Subcutaneous abdominal adipose tissue (tissue), 5 donors: ENCODE measurements around the gene ZNF630.
"Not testable (repeated sequence)": the region's sequence is repeated elsewhere in the genome, so short reads cannot be mapped to it uniquely, and the experiment has no call there.

Experiments
- H3K27ac ChIP-seq: one replicate; pipeline ENCODE4 v1.7.0; 2013; ENCODE audit warnings: low read depth, mild to moderate bottlenecking, inconsistent platforms, low read length, moderate library complexity
- H3K27me3 ChIP-seq, 5 donors: one replicate each; pipeline ENCODE4 v1.7.0; 2013; ENCODE audit warnings: low read length in 5 of 5, inconsistent platforms in 1 of 5; ENCODE audit not compliant: control insufficient read depth in 5 of 5, insufficient read depth in 4 of 5
- H3K36me3 ChIP-seq, 5 donors: one replicate each; pipeline ENCODE4 v1.7.0; 2013; ENCODE audit warnings: low read length in 5 of 5; ENCODE audit not compliant: control insufficient read depth in 5 of 5, insufficient read depth in 5 of 5
- H3K4me1 ChIP-seq, 5 donors: one replicate each; pipeline ENCODE4 v1.7.0; 2013; ENCODE audit warnings: low read length in 5 of 5, mild to moderate bottlenecking in 3 of 5, moderate library complexity in 1 of 5; ENCODE audit not compliant: control insufficient read depth in 5 of 5, insufficient read depth in 5 of 5
- H3K4me3 ChIP-seq, 5 donors: one replicate each; pipeline ENCODE4 v1.7.0; 2013; ENCODE audit warnings: low read length in 5 of 5, low read depth in 1 of 5
- H3K9ac ChIP-seq, 5 donors: one replicate each; pipeline ENCODE4 v1.7.0; 2013; ENCODE audit warnings: low read length in 5 of 5, mild to moderate bottlenecking in 4 of 5, moderate library complexity in 3 of 5
- H3K9me3 ChIP-seq, 5 donors: one replicate each; pipeline ENCODE4 v1.7.0; 2013; ENCODE audit warnings: low read length in 5 of 5; ENCODE audit not compliant: control insufficient read depth in 5 of 5
- donor health status: healthy.
- donor health status: healthy.
- donor health status: healthy.
- donor health status: healthy.
- donor health status: healthy.

The ZNF630 gene

DNA sequence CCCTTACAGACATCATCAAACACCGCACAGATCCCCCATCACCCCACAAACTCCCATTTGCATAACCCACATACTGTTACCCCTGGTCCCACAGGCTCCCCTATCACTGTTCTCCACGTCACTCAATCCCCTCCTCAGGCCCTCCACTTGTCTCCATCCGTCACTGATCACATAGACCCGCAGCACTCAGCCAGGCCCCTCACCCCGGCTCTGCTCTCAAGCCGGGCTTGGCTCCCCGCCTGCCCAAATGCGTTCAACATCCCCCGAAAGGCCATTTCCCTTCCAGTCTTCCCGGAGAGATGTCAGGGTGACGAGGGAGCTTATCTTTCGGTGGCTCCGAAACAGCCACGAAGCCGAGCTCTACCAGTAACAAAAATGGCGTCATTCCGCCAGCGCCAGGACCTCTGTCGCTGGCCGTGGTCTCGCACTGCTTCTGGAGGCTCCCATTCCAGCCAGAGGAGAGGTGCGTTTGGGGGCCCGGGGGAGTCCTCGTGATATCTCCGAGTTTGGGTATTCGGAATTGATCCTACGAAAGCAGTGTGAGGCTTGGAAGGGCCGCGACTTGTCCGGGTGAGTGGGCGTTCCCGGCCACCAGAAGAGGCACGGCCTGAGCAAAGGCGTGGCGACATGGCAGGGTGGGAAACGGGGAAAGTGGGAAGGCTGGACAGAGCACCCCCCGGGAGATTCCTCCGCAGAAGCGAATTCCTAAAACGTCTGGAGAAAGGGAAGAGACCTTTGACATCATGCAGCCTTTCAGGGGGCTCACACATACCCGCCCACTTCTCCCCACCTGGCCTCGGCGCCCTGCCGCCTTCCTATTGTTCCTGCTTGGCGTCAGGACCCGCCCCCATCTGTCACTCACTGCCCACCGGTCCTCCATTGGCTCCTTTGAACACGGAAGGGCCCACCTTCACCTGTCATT lies at the start of gene ZNF630:
Gene ZNF630 (minus strand): TSS at position 577 of the 922 bp plus-strand sequence. CDS start 4,754 bp downstream, outside the sequence.
- Histone ChIP-seq H3K4me3 (peak within 1 kb of the TSS; percentile 70 to 84 (median 77)), H3K27me3 (no peaks in the 10 kb centered on the region), H3K4me1 (peaks cover 0 to 10% (median 5%) of the 10 kb centered on the region in 5 donors), H3K9me3 (peaks cover 0 to 2% (median 0%) of the 10 kb centered on the region in 5 donors), H3K36me3 (no peaks in the 10 kb centered on the region), H3K27ac (peak within 1 kb of the TSS; percentile 63), H3K9ac (peak within 1 kb of the TSS; percentile 63 to 83 (median 69))

DNA sequence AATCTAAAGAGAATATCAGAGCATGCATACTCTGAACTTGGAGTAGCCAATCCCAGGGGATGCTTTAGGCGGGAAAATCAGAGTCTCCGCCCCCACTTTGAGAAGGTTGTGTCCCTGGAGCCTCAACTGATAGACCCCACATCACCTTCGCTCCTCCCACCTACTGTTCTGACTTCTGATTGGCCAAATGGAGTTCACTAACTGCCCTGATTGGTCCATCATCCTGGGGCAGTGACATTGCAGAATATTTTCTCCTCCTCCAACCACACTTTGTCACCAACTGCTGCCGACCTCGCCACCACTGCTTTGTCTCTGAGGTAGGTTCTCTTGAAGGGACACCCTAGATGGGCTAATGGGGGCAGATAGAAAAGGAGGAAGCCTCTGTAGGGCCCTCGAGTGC lies 36.3 kb upstream of the ZNF630 start:
- Histone ChIP-seq H3K9ac (no peak overlapping the region), H3K4me3 (no peak overlapping the region), H3K27ac (no peak overlapping the region), H3K4me1 (no peaks in the 10 kb centered on the region), H3K36me3 (no peaks in the 10 kb centered on the region), H3K27me3 (peaks cover 0 to 4% (median 0%) of the 10 kb centered on the region in 5 donors), H3K9me3 (no peaks in the 10 kb centered on the region)

GRCh38 chrX:48102874-48103374 lies 31.5 kb upstream of the ZNF630 start:
- Histone ChIP-seq H3K9me3 (peaks cover 0 to 8% (median 6%) of the 10 kb centered on the region in 5 donors), H3K27ac (no peak overlapping the region), H3K27me3 (peaks cover 0 to 5% (median 0%) of the 10 kb centered on the region in 5 donors), H3K36me3 (no peaks in the 10 kb centered on the region), H3K4me1 (no peaks in the 10 kb centered on the region), H3K4me3 (no peak overlapping the region), H3K9ac (no peak overlapping the region)

GRCh38 chrX:48101443-48101842 lies 30.0 kb upstream of the ZNF630 start:
- H3K27me3 ChIP-seq = peaks cover 0 to 5% (median 0%) of the 10 kb centered on the region in 5 donors
- H3K27ac ChIP-seq = no peak overlapping the region
- H3K9ac ChIP-seq = no peak overlapping the region
- H3K4me1 ChIP-seq = no peaks in the 10 kb centered on the region
- H3K36me3 ChIP-seq = no peaks in the 10 kb centered on the region
- peaks cover 0 to 8% (median 6%) of the 10 kb centered on the region in 5 donors for H3K9me3 ChIP-seq
- no peak overlapping the region for H3K4me3 ChIP-seq

DNA sequence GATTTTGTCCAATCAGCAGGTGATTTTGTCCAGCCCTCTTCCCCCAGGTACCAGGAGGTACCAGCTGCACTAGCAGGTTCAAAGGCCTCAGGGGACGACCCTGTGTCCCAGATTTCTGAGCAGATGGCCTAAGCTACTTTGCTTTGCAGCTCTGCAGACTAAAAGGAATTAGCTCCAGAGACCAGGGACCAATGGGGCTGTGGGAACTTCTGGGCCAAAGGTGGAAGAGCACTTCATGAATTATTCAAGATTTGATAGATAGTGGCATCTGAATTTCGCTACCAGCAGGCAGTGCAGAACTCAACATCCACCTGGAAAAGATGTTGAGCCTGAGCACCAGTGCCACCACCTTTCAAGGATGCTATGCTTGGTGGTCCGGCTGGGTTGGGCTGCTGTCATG lies 21.1 kb upstream of the ZNF630 start:
- H3K36me3 ChIP-seq, H3K27ac ChIP-seq, H3K4me3 ChIP-seq: not testable (repeated sequence)

DNA sequence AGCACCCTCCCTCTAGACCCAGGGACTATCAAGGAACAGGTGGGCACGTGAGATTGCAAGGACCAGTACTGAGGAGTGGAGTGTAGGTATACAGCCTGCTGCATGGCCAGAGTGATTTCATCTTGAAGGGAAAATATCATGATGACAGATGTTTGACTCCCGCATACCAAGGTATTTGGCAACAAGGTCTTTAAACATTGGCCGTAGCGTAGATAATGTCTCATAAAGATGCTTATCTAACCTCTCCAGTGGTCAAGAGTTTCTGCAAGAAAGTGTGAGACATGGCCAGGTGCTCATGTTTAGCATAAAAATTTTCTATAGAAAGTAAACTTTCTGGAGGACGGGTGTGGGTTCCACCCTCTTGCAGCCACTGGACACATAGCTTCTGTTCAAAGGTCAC lies 18.7 kb upstream of the ZNF630 start:
- Histone ChIP-seq H3K4me1 (no peaks in the 10 kb centered on the region), H3K36me3 (no peaks in the 10 kb centered on the region), H3K27me3 (peaks cover 0 to 12% (median 4%) of the 10 kb centered on the region in 5 donors), H3K9ac (no peak overlapping the region), H3K27ac (no peak overlapping the region), H3K4me3 (no peak overlapping the region), H3K9me3 (peaks cover 0 to 3% (median 0%) of the 10 kb centered on the region in 5 donors)

More for the DNA sequence above, 21.1 kb upstream of the ZNF630 start:
- not testable (repeated sequence) for H3K9ac ChIP-seq, H3K4me1 ChIP-seq, H3K9me3 ChIP-seq
- peaks cover 0 to 12% (median 4%) of the 10 kb centered on the region in 5 donors for H3K27me3 ChIP-seq

DNA sequence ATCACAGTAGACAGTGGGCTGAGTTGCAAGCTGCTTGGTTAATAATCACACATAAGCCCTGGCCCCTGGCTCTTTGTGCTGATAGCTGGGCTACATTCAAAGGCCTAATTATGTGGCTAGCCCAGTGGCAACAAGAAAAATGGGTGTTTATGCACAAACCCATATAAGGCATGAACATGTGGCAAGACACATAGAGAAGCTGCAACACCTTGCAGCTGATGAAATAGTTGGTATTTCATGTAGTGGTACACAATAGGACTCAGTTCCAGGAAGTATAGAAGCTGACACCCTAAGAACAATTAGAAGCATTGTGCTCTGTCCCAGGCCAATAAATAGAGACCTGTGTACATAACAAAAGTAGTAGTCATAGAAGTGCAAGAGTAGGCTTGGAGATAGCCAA lies 14.6 kb upstream of the ZNF630 start:
- Histone ChIP-seq H3K9me3 (peaks cover 0 to 3% (median 0%) of the 10 kb centered on the region in 5 donors), H3K9ac (no peak overlapping the region), H3K27me3 (peaks cover 0 to 16% (median 4%) of the 10 kb centered on the region in 5 donors), H3K4me3 (no peak overlapping the region), H3K36me3 (no peaks in the 10 kb centered on the region), H3K27ac (no peak overlapping the region), H3K4me1 (no peaks in the 10 kb centered on the region)

GRCh38 chrX:48083706-48084105 lies 12.3 kb upstream of the ZNF630 start:
- Histone ChIP-seq H3K9ac (no peak overlapping the region), H3K9me3 (no peaks in the 10 kb centered on the region), H3K27ac (no peak overlapping the region), H3K36me3 (no peaks in the 10 kb centered on the region), H3K4me1 (no peaks in the 10 kb centered on the region), H3K4me3 (no peak overlapping the region), H3K27me3 (peaks cover 0 to 11% (median 0%) of the 10 kb centered on the region in 5 donors)

- no peak overlapping the region for H3K9ac ChIP-seq
- H3K27ac ChIP-seq = no peak overlapping the region
- peaks cover 0 to 9% (median 0%) of the 10 kb centered on the region in 5 donors for H3K27me3 ChIP-seq
- H3K36me3 ChIP-seq = no peaks in the 10 kb centered on the region
- no peaks in the 10 kb centered on the region for H3K4me1 ChIP-seq
- no peaks in the 10 kb centered on the region for H3K9me3 ChIP-seq
- no peak overlapping the region for H3K4me3 ChIP-seq
These were observed 11.8 kb upstream of the ZNF630 start for GRCh38 chrX:48083212-48083611.

- Histone ChIP-seq H3K9ac (no peak overlapping the region), H3K4me1 (peaks cover 0 to 5% (median 0%) of the 10 kb centered on the region in 5 donors), H3K27me3 (no peaks in the 10 kb centered on the region), H3K4me3 (no peak overlapping the region), H3K9me3 (peaks cover 0 to under 1% (median 0%) of the 10 kb centered on the region in 5 donors), H3K27ac (no peak overlapping the region), H3K36me3 (no peaks in the 10 kb centered on the region)
These were observed 4.9 kb upstream of the ZNF630 start for GRCh38 chrX:48076343-48076742.
